HL-60 (cell line): Measurements from ENCODE around the gene PAX5.

Experiments
- CTCF ChIP-seq: IDR thresholded peaks from one replicate; pipeline ENCODE4 v1.5.1; 2011; ENCODE audit warnings: low read length, control low read depth, inconsistent platforms; ENCODE audit not compliant: insufficient read depth
- POLR2AphosphoS5 ChIP-seq: IDR thresholded peaks from 2 replicates; pipeline ENCODE4 v1.6.1; 2012; ENCODE audit warnings: low read depth
- SPI1 ChIP-seq: IDR thresholded peaks from 2 replicates; pipeline ENCODE4 v1.6.1; 2012; ENCODE audit warnings: low read depth, mild to moderate bottlenecking, borderline replicate concordance

- TF ChIP-seq POLR2AphosphoS5, result no peak
- TF ChIP-seq CTCF, result no peak
- no peak for TF ChIP-seq SPI1
Observed at GRCh38 chr9:36956908-36957307, 77.2 kb downstream of the PAX5 start.
